Urinary bladder (tissue), 4 donors: Measurements from ENCODE around the gene DOCK6. TPM values are rescaled to one million over a fixed set of nuclear protein-coding genes. Genes with fewer than 3 reads are reported as not detected.

ENCODE experiments used
- DNase-seq: peaks from one replicate; pipeline ENCODE4 v3.0.0-alpha.2; 2015; ENCODE audit errors: extremely low spot score
- H3K27ac ChIP-seq: one replicate; pipeline ENCODE4 v1.5.1; 2013; ENCODE audit warnings: low read depth, mild to moderate bottlenecking, moderate library complexity
- H3K36me3 ChIP-seq: one replicate; pipeline ENCODE4 v1.6.1; 2013; ENCODE audit warnings: mild to moderate bottlenecking, moderate library complexity; ENCODE audit not compliant: insufficient read depth
- H3K4me1 ChIP-seq: one replicate; pipeline ENCODE4 v1.6.1; 2013; ENCODE audit warnings: mild to moderate bottlenecking, moderate library complexity; ENCODE audit not compliant: insufficient read depth
- H3K4me3 ChIP-seq: one replicate; pipeline ENCODE4 v1.5.1; 2013; ENCODE audit warnings: low read depth, low read length
- WGBS: extraction: QIAGEN DNeasy Blood & Tissue Kit; methylation state at CpG from one replicate; pipeline ENCODE4 v1.1.7; 2013; 5-methylcytosine and 5-hydroxymethylcytosine counted together
- polyA plus RNA-seq: library from polyadenylated mRNA; stranded (reverse); fragments of 200-250 nt; gene quantifications from one replicate; pipeline ENCODE4 v1.2.3, GENCODE V29; 2013
- total RNA-seq: library from RNA; depleted of rRNA; stranded (reverse); fragments of >200 nt; gene quantifications from one replicate; pipeline ENCODE4 v1.2.3, GENCODE V29; 2014
- donor health status: healthy with polysubstance abuse.
- donor health status: healthy.

Gene DOCK6
- total and polyA plus RNA-seq, 2 donors, result 20.7 to 30.6 TPM

- 93% methylated on average over 5 of the region's 5 CpGs for WGBS
- Histone ChIP-seq H3K27ac (no peak overlapping the region), H3K4me3 (no peak overlapping the region), H3K36me3 (no peaks in the 10 kb centered on the region), H3K4me1 (no peaks in the 10 kb centered on the region)
- no peak for DNase-seq
These were observed 27.7 kb downstream of the DOCK6 start for GRCh38 chr19:11234486-11235075.

- DNase-seq, result no peak
- Histone ChIP-seq H3K4me3 (no peak overlapping the region), H3K36me3 (no peaks in the 10 kb centered on the region), H3K4me1 (no peaks in the 10 kb centered on the region), H3K27ac (no peak overlapping the region)
- WGBS, result 92% methylated on average over 15 of the region's 15 CpGs
These were observed 29.3 kb downstream of the DOCK6 start for GRCh38 chr19:11233073-11233472.

- DNase-seq, result no peak
- Histone ChIP-seq H3K36me3 (no peaks in the 10 kb centered on the region), H3K4me1 (no peaks in the 10 kb centered on the region), H3K27ac (no peak overlapping the region), H3K4me3 (no peak overlapping the region)
- 85% methylated on average over 4 of the region's 4 CpGs for WGBS
These were observed 29.8 kb downstream of the DOCK6 start for GRCh38 chr19:11232555-11232954.

- Histone ChIP-seq H3K4me1 (no peaks in the 10 kb centered on the region), H3K4me3 (no peak overlapping the region), H3K36me3 (no peaks in the 10 kb centered on the region), H3K27ac (no peak overlapping the region)
- WGBS, result 92% methylated on average over 7 of the region's 7 CpGs
- no peak for DNase-seq
These were observed 31.5 kb downstream of the DOCK6 start for GRCh38 chr19:11230621-11231386.

GRCh38 chr19:11227195-11227886 lies 35.0 kb downstream of the DOCK6 start:
- DNase-seq, result no peak
- 87% methylated on average over 14 of the region's 14 CpGs for WGBS
- no peak overlapping the region for H3K4me3 ChIP-seq
- H3K36me3 ChIP-seq, result peaks cover 2% of the 10 kb centered on the region
- H3K4me1 ChIP-seq, result no peaks in the 10 kb centered on the region
- no peak overlapping the region for H3K27ac ChIP-seq

GRCh38 chr19:11226716-11227166 lies 35.6 kb downstream of the DOCK6 start:
- Histone ChIP-seq H3K27ac (no peak overlapping the region), H3K4me3 (no peak overlapping the region), H3K36me3 (peaks cover 2% of the 10 kb centered on the region), H3K4me1 (no peaks in the 10 kb centered on the region)
- 90% methylated on average over 1 of the region's 1 CpG for WGBS
- no peak for DNase-seq

- Histone ChIP-seq H3K4me1 (no peaks in the 10 kb centered on the region), H3K4me3 (no peak overlapping the region), H3K36me3 (peaks cover 2% of the 10 kb centered on the region), H3K27ac (no peak overlapping the region)
- 98% methylated on average over 3 of the region's 3 CpGs for WGBS
- DNase-seq, result no peak
These were observed 36.5 kb downstream of the DOCK6 start for GRCh38 chr19:11225815-11226214.

- no peak for DNase-seq
- no peaks in the 10 kb centered on the region for H3K4me1 ChIP-seq
- WGBS, result 96% methylated on average over 5 of the region's 5 CpGs
- peaks cover 2% of the 10 kb centered on the region for H3K36me3 ChIP-seq
- no peak overlapping the region for H3K4me3 ChIP-seq
- no peak overlapping the region for H3K27ac ChIP-seq
These were observed 37.2 kb downstream of the DOCK6 start for GRCh38 chr19:11225172-11225571.

- DNase-seq, result no peak
- no peak overlapping the region for H3K4me3 ChIP-seq
- no peaks in the 10 kb centered on the region for H3K4me1 ChIP-seq
- H3K27ac ChIP-seq, result no peak overlapping the region
- peaks cover 2% of the 10 kb centered on the region for H3K36me3 ChIP-seq
- 95% methylated on average over 7 of the region's 7 CpGs for WGBS
These were observed 37.9 kb downstream of the DOCK6 start for GRCh38 chr19:11224429-11224828.

GRCh38 chr19:11223200-11223599 lies 39.1 kb downstream of the DOCK6 start:
- H3K36me3 ChIP-seq, result peaks cover 2% of the 10 kb centered on the region
- no peaks in the 10 kb centered on the region for H3K4me1 ChIP-seq
- H3K27ac ChIP-seq, result no peak overlapping the region
- 97% methylated on average over 3 of the region's 3 CpGs for WGBS
- no peak overlapping the region for H3K4me3 ChIP-seq
- DNase-seq, result no peak

GRCh38 chr19:11221082-11221598 lies 41.2 kb downstream of the DOCK6 start:
- no peak overlapping the region for H3K27ac ChIP-seq
- no peaks in the 10 kb centered on the region for H3K4me1 ChIP-seq
- peaks cover 2% of the 10 kb centered on the region for H3K36me3 ChIP-seq
- no peak overlapping the region for H3K4me3 ChIP-seq
- no peak for DNase-seq
- WGBS, result over 99% methylated on average over 3 of the region's 3 CpGs

GRCh38 chr19:11214387-11214786 lies 47.9 kb downstream of the DOCK6 start:
- Histone ChIP-seq H3K4me1 (no peaks in the 10 kb centered on the region), H3K36me3 (peaks cover 2% of the 10 kb centered on the region), H3K4me3 (no peak overlapping the region), H3K27ac (no peak overlapping the region)
- DNase-seq, result no peak
- WGBS, result 94% methylated on average over 6 of the region's 6 CpGs

- Histone ChIP-seq H3K4me3 (no peak overlapping the region), H3K36me3 (peaks cover 2% of the 10 kb centered on the region), H3K4me1 (no peaks in the 10 kb centered on the region), H3K27ac (no peak overlapping the region)
- no peak for DNase-seq
- WGBS, result 100% methylated on average over 1 of the region's 1 CpG
These were observed 51.7 kb downstream of the DOCK6 start for GRCh38 chr19:11210656-11210928.
